ENCODE results near the gene NUCKS1. TPM values are rescaled to one million over a fixed set of nuclear protein-coding genes. Genes with fewer than 3 reads are reported as not detected.

NUCKS1 gene
- total RNA-seq, 1 experiment from 2014 or later: 427 TPM

DNA sequence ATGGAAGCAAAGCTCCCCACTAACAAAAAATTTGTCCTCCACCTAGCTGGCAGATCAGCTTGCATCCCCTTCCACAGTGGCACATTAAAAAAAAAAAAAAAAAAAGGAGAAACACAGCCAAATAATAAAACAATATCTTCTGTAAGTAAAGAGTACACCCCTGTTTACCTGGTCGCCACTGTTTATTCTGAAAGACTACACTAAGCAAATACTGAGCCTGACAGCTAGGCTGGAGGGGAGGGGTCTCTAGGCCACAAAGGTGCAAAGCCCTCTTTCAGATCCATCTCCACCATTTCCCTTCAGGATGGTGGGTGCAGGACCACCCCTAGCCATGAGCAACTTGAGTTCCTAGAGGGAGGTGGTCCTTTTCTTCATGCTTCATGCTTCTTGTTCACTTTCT lies 46.9 kb downstream of the NUCKS1 start:
- Mint-ChIP-seq H3K27ac (no peak overlapping the region; a peak in 1 of 7 replicates), H3K4me3 (no peak overlapping the region), H3K36me3 (ENCODE audit: insufficient read depth in 1 of 3, low read depth in 3 of 3) (peaks cover 0 to 4% (median 0%) of the 10 kb centered on the region in 3 experiments; a peak in 2 of 7 replicates), H3K9me3 (no peaks in the 10 kb centered on the region), H3K27me3 (ENCODE audit: low read depth) (peaks cover 2% of the 10 kb centered on the region; the same call in 1 of the 2 replicates), H3K4me1 (peaks cover 24 to 34% of the 10 kb centered on the region in 2 experiments)
- no peak overlapping the region for H2BK20ac ChIP-seq (ENCODE audit: low read depth, low read length, poor library complexity, severe bottlenecking)
- no CpG with 5 or more reads among the region's 1 CpG for WGBS (ENCODE audit: extremely low coverage, insufficient read length, low lambda C conversion rate)
- H3K18ac ChIP-seq (ENCODE audit: insufficient read length, low read depth, low read length): no peak overlapping the region
- no peak overlapping the region for H2AK5ac ChIP-seq (ENCODE audit: insufficient read length, low read length)
- H2AFZ ChIP-seq (ENCODE audit: low read length): no peak overlapping the region
- no peak overlapping the region for H4K5ac ChIP-seq (ENCODE audit: insufficient read length, low read depth, low read length)
- H2BK15ac ChIP-seq (ENCODE audit: low read depth, low read length): no peak overlapping the region
- H4K20me1 ChIP-seq (ENCODE audit: control insufficient read depth, insufficient read depth, insufficient read length): no peaks in the 10 kb centered on the region
- H3K23me2 ChIP-seq (ENCODE audit: insufficient read length, low read depth, low read length, poor library complexity, severe bottlenecking): no peaks in the 10 kb centered on the region
- no peak overlapping the region for H3K27ac ChIP-seq (ENCODE audit: insufficient read length, low read depth, low read length)
- no peaks in the 10 kb centered on the region for H3K9me3 ChIP-seq (ENCODE audit: control insufficient read depth, low read depth, low read length)
- no peak overlapping the region for H4K8ac ChIP-seq (replicated peaks; ENCODE audit: insufficient read length, low read depth, low read length)
- H3K23ac ChIP-seq (ENCODE audit: insufficient read length, low read depth, low read length): no peak overlapping the region
- no peak overlapping the region for H3K14ac ChIP-seq (ENCODE audit: insufficient read depth, low read length)
- TF ChIP-seq, protein P1, sequence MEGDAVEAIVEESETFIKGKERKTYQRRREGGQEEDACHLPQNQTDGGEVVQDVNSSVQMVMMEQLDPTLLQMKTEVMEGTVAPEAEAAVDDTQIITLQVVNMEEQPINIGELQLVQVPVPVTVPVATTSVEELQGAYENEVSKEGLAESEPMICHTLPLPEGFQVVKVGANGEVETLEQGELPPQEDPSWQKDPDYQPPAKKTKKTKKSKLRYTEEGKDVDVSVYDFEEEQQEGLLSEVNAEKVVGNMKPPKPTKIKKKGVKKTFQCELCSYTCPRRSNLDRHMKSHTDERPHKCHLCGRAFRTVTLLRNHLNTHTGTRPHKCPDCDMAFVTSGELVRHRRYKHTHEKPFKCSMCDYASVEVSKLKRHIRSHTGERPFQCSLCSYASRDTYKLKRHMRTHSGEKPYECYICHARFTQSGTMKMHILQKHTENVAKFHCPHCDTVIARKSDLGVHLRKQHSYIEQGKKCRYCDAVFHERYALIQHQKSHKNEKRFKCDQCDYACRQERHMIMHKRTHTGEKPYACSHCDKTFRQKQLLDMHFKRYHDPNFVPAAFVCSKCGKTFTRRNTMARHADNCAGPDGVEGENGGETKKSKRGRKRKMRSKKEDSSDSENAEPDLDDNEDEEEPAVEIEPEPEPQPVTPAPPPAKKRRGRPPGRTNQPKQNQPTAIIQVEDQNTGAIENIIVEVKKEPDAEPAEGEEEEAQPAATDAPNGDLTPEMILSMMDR (conservative IDR thresholded peaks at IDR 0.05): no peak
- no peak overlapping the region for H3K9ac ChIP-seq (ENCODE audit: extremely low read depth, insufficient read length, low read length)
- H4K91ac ChIP-seq (ENCODE audit: insufficient read length, low read depth, low read length): no peak overlapping the region
- no peaks in the 10 kb centered on the region for H3K27me3 ChIP-seq (ENCODE audit: insufficient read depth, low read length)
- no peak overlapping the region for H2BK120ac ChIP-seq (ENCODE audit: low read depth, low read length, poor library complexity, severe bottlenecking)
- no peak overlapping the region for H3K4me2 ChIP-seq (ENCODE audit: insufficient read depth, insufficient read length, low read length)
- H3K4ac ChIP-seq (ENCODE audit: low read depth, low read length): no peak overlapping the region
- H3T11ph ChIP-seq (ENCODE audit: low read length): no peak overlapping the region
- peaks cover 3% of the 10 kb centered on the region; the same call in 1 of the 2 replicates for H3K4me1 ChIP-seq (ENCODE audit: insufficient read depth, low read length)
- no peaks in the 10 kb centered on the region for H3K79me2 ChIP-seq (ENCODE audit: insufficient read depth, low read length)
- H3K79me1 ChIP-seq (ENCODE audit: insufficient read depth, low read depth, low read length, poor library complexity, severe bottlenecking): no peaks in the 10 kb centered on the region
- no peak overlapping the region for H2BK12ac ChIP-seq (ENCODE audit: insufficient read length, low read depth, low read length)
- H3K56ac ChIP-seq (ENCODE audit: insufficient read length, low read depth, low read length): no peak overlapping the region
- H2BK5ac ChIP-seq (ENCODE audit: insufficient read length, low read length): no peak overlapping the region
- DNase-seq: no peak

Data from H9 (cell line).